Measurements from ENCODE around the gene MRC2. TPM values are rescaled to one million over a fixed set of nuclear protein-coding genes. Genes with fewer than 3 reads are reported as not detected.
"Not testable (repeated sequence)": the region's sequence is repeated elsewhere in the genome, so short reads cannot be mapped to it uniquely, and the experiment has no call there.

MRC2 gene
- total RNA-seq, 2 experiments from 2014 or later, result 1.7 to 2.3 TPM

GRCh38 chr17:62681061-62681938, 53.8 kb downstream of the MRC2 start:
- Mint-ChIP-seq H3K9me3 (ENCODE audit: insufficient read depth) (no peaks in the 10 kb centered on the region), H3K36me3 (ENCODE audit: low read depth) (no peaks in the 10 kb centered on the region), H3K4me3 (no peak overlapping the region), H3K27me3 (ENCODE audit: low read depth) (no peaks in the 10 kb centered on the region), H3K27ac (no peak overlapping the region), H3K4me1 (ENCODE audit: low read depth) (no peaks in the 10 kb centered on the region)
- ATAC-seq (no peak), DNase-seq (no peak)
- ChIA-PET POLR2A (no interaction called here), CTCF (interaction anchor here (0.8 kb wide), 1 partner anchor 9 kb away, joined by 3 read pairs; no protein-coding TSS in a partner anchor)

GRCh38 chr17:62681939-62682381, 54.5 kb downstream of the MRC2 start:
- Mint-ChIP-seq H3K4me1 (ENCODE audit: low read depth) (no peaks in the 10 kb centered on the region), H3K27ac (no peak overlapping the region), H3K36me3 (ENCODE audit: low read depth) (no peaks in the 10 kb centered on the region), H3K4me3 (no peak overlapping the region), H3K27me3 (ENCODE audit: low read depth) (no peaks in the 10 kb centered on the region), H3K9me3 (ENCODE audit: insufficient read depth) (no peaks in the 10 kb centered on the region)
- ATAC-seq (no peak), DNase-seq (no peak)
- CTCF ChIA-PET, result interaction anchor here (0.8 kb wide), 1 partner anchor 10 kb away, joined by 3 read pairs; no protein-coding TSS in a partner anchor
- POLR2A ChIA-PET, result no interaction called here

GRCh38 chr17:62684179-62684578, 56.7 kb downstream of the MRC2 start:
- ATAC-seq (no peak), DNase-seq (no peak)
- no peaks in the 10 kb centered on the region for H3K27me3 Mint-ChIP-seq (ENCODE audit: low read depth)
- H3K36me3 Mint-ChIP-seq (ENCODE audit: low read depth), result no peaks in the 10 kb centered on the region
- CTCF ChIA-PET, result no interaction called here
- H3K27ac Mint-ChIP-seq, result no peak overlapping the region
- H3K9me3 Mint-ChIP-seq (ENCODE audit: insufficient read depth), result no peaks in the 10 kb centered on the region
- no peak overlapping the region for H3K4me3 Mint-ChIP-seq
- no peaks in the 10 kb centered on the region for H3K4me1 Mint-ChIP-seq (ENCODE audit: low read depth)
- POLR2A ChIA-PET, result no interaction called here

DNA sequence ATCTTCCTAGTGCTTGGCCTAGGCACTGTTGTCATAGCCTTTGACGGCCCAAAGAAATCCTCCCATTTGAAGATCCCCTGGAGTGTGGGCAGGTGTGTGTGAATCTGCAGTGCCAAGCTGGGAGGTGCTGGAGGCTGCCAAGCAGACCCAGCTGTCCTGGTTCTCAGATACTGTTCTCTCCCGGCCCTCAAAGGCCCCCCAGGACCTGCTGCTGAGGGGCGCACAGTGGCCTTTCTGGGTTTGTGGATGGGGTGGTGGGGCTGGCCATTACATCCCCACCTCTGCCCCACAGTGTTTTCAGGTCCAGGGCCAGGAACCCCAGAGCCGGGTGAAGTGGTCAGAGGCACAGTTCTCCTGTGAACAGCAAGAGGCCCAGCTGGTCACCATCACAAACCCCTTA, 60.5 kb downstream of the MRC2 start:
- CTCF ChIA-PET, result no interaction called here

GRCh38 chr17:62688398-62689160, 61.1 kb downstream of the MRC2 start:
- Mint-ChIP-seq H3K4me1 (ENCODE audit: low read depth) (no peaks in the 10 kb centered on the region), H3K4me3 (no peak overlapping the region), H3K27me3 (ENCODE audit: low read depth) (no peaks in the 10 kb centered on the region)

More for the DNA sequence above, 60.5 kb downstream of the MRC2 start:
- Mint-ChIP-seq H3K4me1 (ENCODE audit: low read depth) (no peaks in the 10 kb centered on the region), H3K9me3 (ENCODE audit: insufficient read depth) (no peaks in the 10 kb centered on the region), H3K4me3 (no peak overlapping the region), H3K36me3 (ENCODE audit: low read depth) (no peaks in the 10 kb centered on the region), H3K27ac (no peak overlapping the region), H3K27me3 (ENCODE audit: low read depth) (no peaks in the 10 kb centered on the region)
- DNase-seq (no peak), ATAC-seq (no peak)
- POLR2A ChIA-PET, result no interaction called here

DNA sequence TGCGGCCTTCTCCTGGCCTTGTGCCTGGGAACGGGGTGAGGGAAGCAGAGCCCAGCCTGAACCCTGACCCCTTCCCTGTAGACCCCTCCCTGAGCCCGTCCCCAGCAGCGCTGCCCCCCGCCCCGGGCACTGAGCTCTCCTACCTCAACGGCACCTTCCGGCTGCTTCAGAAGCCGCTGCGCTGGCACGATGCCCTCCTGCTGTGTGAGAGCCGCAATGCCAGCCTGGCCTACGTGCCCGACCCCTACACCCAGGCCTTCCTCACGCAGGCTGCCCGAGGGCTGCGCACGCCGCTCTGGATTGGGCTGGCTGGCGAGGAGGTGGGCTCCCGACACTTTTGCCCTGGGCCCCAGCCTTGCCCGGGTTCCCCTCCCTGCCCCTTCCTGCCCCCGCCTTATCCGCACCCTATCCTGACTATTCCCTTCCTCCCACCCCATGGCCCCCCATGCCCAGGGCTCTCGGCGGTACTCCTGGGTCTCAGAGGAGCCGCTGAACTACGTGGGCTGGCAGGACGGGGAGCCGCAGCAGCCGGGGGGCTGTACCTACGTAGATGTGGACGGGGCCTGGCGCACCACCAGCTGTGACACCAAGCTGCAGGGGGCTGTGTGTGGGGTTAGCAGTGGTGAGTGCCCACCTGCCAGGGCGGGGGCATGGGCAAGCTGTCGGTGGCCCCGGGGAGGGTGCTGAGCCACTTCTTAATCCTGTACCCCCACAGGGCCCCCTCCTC, 62.1 kb downstream of the MRC2 start:
- H3K27ac Mint-ChIP-seq, result no peak overlapping the region
- ChIA-PET CTCF (interaction anchor here (1.7 kb wide), 1 partner anchor 17 kb away, joined by 5 read pairs; no protein-coding TSS in a partner anchor), POLR2A (no interaction called here)
- no peaks in the 10 kb centered on the region for H3K36me3 Mint-ChIP-seq (ENCODE audit: low read depth)
- no peaks in the 10 kb centered on the region for H3K27me3 Mint-ChIP-seq (ENCODE audit: low read depth)
- ATAC-seq (no peak), DNase-seq (no peak)
- no peak overlapping the region for H3K4me3 Mint-ChIP-seq
- H3K4me1 Mint-ChIP-seq (ENCODE audit: low read depth), result no peaks in the 10 kb centered on the region
- H3K9me3 Mint-ChIP-seq (ENCODE audit: insufficient read depth), result no peaks in the 10 kb centered on the region

More at GRCh38 chr17:62688398-62689160, 61.1 kb downstream of the MRC2 start:
- ChIA-PET POLR2A (no interaction called here), CTCF (no interaction called here)
- H3K27ac Mint-ChIP-seq, result no peak overlapping the region
- H3K36me3 Mint-ChIP-seq (ENCODE audit: low read depth), result no peaks in the 10 kb centered on the region
- no peaks in the 10 kb centered on the region for H3K9me3 Mint-ChIP-seq (ENCODE audit: insufficient read depth)
- no peak for DNase-seq
- no peak for ATAC-seq

GRCh38 chr17:62690168-62690897, 62.9 kb downstream of the MRC2 start:
- no peaks in the 10 kb centered on the region for H3K9me3 Mint-ChIP-seq (ENCODE audit: insufficient read depth)
- ChIA-PET CTCF (interaction anchor here (1.7 kb wide), 1 partner anchor 18 kb away, joined by 5 read pairs; no protein-coding TSS in a partner anchor), POLR2A (no interaction called here)
- no peak for DNase-seq
- no peaks in the 10 kb centered on the region for H3K36me3 Mint-ChIP-seq (ENCODE audit: low read depth)
- ATAC-seq, result no peak
- no peaks in the 10 kb centered on the region for H3K4me1 Mint-ChIP-seq (ENCODE audit: low read depth)
- no peak overlapping the region for H3K27ac Mint-ChIP-seq
- H3K4me3 Mint-ChIP-seq, result no peak overlapping the region
- H3K27me3 Mint-ChIP-seq (ENCODE audit: low read depth), result no peaks in the 10 kb centered on the region

- DNase-seq; H3K36me3 Mint-ChIP-seq (ENCODE audit: low read depth); H3K4me1 Mint-ChIP-seq (ENCODE audit: low read depth); H3K27me3 Mint-ChIP-seq (ENCODE audit: low read depth); ATAC-seq; H3K27ac Mint-ChIP-seq; H3K4me3 Mint-ChIP-seq; H3K9me3 Mint-ChIP-seq (ENCODE audit: insufficient read depth); POLR2A ChIA-PET: not testable (repeated sequence)
- CTCF ChIA-PET, result interaction anchor here (1.7 kb wide), 1 partner anchor 19 kb away, joined by 5 read pairs; no protein-coding TSS in a partner anchor
Observed at GRCh38 chr17:62691589-62691915, 64.1 kb downstream of the MRC2 start.

GRCh38 chr17:62692159-62692651, 64.7 kb downstream of the MRC2 start:
- no peak overlapping the region for H3K27ac Mint-ChIP-seq
- ATAC-seq (no peak), DNase-seq (no peak)
- no peaks in the 10 kb centered on the region for H3K27me3 Mint-ChIP-seq (ENCODE audit: low read depth)
- H3K36me3 Mint-ChIP-seq (ENCODE audit: low read depth), result no peaks in the 10 kb centered on the region
- no peak overlapping the region for H3K4me3 Mint-ChIP-seq
- CTCF ChIA-PET, result no interaction called here
- POLR2A ChIA-PET, result no interaction called here
- H3K9me3 Mint-ChIP-seq (ENCODE audit: insufficient read depth), result no peaks in the 10 kb centered on the region
- no peaks in the 10 kb centered on the region for H3K4me1 Mint-ChIP-seq (ENCODE audit: low read depth)

- no peak overlapping the region for H3K4me3 Mint-ChIP-seq
- DNase-seq (no peak), ATAC-seq (no peak)
- H3K27me3 Mint-ChIP-seq (ENCODE audit: low read depth), result no peaks in the 10 kb centered on the region
- CTCF ChIA-PET, result no interaction called here
- H3K4me1 Mint-ChIP-seq (ENCODE audit: low read depth), result no peaks in the 10 kb centered on the region
- H3K27ac Mint-ChIP-seq, result no peak overlapping the region
- no peaks in the 10 kb centered on the region for H3K36me3 Mint-ChIP-seq (ENCODE audit: low read depth)
- no peaks in the 10 kb centered on the region for H3K9me3 Mint-ChIP-seq (ENCODE audit: insufficient read depth)
- POLR2A ChIA-PET, result no interaction called here
Observed at GRCh38 chr17:62692721-62693431, 65.4 kb downstream of the MRC2 start.

All from activated CD8-positive, alpha-beta T cell treated with anti-CD3 and anti-CD28 coated beads, Interleukin-2, amount 10 ng/mL, durations not matched to agents 7 days and 5 days (primary cell).